HG03575 (cell line): Measurements from ENCODE around the gene ARL13B.
"Not testable (repeated sequence)": the region's sequence is repeated elsewhere in the genome, so short reads cannot be mapped to it uniquely, and the experiment has no call there.

Experiments
- ATAC-seq: cut with Tn5 transposase; IDR thresholded peaks from one replicate; pipeline ENCODE4 v1.9.1; 2021; ENCODE audit not compliant: unreplicated experiment, insufficient number of reproducible peaks, low FRiP score; ENCODE audit errors: extremely low read depth

ARL13B gene

DNA sequence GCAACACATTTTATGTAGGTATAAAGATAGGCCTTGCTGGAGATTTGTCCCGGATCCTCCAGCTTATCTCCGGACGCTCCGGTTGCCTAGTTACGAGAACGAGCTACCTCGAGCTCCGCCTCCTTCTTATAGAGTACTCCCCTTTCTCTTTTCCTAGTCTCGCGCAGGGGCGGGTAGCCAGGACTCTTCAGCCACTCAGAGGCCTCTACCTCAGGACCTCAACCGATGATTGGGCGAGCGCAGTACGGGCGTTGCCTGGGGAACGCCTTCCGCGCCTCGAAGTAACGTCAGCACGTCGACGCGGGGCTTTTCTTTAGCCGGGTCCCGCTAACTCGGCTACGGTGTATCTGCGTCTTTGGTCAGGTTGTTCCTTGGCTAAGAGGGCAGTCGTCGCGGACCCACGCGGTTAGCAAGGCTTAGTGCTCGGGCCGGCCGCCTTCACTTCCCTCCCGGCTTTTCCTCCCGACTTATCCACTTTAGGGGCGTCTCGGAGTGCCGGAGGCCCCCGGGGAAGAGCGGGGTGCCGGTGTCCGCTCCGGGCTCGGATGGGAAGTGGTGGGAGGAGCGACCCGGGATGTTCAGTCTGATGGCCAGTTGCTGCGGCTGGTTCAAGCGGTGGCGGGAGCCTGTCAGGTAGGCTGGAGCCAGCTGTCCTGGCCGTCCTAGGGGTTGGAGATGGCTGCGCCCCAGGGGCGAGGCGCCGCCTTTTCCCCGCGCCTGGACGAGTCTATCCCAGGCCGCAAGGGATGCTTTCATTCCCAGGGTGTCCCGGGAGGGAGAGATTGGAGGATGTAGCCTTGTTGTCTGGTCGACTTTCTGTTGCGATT, at the start of gene ARL13B:
TSS of gene ARL13B (plus strand) at position 306 of the 827 bp plus-strand sequence. CDS start at position 575, 269 bp downstream.
- peak; percentile 100 for ATAC-seq

DNA sequence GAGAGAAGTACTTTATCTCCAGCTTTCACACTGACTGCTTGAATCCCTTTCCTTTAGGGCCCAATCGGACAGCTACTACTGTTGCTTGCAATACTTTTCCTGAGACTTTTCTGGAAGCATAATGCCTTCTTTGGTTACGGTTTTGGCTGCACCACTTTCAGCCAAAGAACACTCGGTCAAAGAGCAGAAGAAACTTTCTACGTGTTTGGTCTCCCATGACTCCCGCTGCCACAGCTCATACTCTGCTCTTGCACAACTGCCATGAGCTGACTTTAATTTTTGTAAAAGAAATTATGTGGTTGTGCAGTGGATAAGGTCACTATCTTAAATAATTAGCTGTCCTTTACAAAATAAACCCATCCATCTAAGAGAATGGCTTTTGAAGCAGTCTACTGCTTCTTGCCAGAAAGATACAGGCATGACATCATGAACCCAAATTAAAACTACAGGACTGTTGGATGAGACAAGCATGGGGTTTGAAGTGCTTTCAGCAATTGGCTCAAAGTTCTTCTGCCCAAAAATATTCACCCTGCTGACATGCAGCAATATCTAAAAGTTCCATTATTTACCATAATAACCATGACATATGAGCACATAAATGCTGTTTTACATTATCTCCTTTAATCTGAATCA, 48.2 kb upstream of the ARL13B start:
- ATAC-seq, result no peak

DNA sequence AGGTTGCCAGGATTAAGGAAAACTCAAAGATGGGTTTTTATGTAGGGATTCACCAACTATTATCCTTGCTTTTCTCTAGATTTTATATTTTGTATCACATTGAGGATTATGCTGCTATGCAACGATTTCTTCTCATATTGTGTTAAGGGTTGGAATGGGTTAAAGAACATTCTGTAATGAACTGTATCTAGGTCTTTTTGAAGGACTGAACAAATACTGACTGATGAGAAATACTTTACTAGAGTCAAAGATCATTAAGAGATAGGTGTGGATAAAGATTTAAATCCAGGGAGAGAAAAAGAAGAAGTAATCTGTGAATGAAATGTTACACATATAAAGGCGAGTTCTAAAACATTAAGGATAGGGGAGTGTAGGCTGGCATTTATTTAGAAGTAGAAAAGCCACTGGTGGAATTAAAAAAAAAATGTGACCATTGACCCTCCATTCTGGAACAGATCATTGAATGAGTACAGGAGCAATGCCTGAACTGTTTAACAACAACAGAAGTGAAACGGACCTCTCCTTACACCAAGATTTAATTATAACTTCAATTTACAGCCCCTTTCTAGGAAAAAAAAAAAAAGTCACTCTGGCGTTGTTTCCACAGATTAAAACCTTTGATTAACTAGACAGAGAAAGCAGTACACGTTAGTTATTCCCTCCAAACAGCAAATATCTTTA, 45.4 kb upstream of the ARL13B start:
- ATAC-seq, result no peak

DNA sequence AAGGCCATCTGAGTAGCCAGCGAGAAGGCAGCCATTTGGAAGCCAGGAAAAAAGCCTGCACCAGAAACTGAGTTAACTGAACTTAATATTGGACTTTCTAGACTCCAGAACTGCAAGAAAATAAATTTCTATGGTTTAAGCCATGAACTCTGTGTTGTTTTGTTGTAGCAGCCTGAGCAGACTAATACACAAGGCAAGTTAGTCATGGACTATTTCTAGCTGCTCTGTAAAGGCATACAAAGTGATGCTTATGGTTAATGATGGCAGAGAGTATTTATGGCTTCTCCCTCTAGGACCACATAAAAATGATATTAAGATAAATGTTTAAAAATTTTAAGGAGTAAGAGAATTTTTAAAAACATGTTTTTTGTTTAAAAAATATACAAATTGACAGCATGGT, 43.4 kb upstream of the ARL13B start:
- no peak for ATAC-seq

DNA sequence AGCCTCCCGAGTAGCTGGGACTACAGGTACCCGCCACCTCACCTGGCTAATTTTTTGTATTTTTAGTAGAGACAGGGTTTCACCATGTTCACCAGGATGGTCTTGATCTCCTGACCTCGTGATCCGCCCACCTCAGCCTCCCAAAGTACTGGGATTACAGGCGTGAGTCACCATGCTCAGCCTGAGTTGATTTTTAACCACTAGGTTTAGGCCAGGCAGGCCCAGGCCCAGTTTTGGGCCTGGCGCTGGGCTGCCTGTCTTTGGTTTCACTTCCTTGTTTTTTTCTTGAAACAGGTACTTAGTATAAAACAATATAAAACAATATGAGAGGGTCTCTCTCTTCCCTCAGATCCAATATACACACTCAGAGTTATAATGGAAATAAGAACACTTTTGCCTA, 42.5 kb upstream of the ARL13B start:
- ATAC-seq, result not testable (repeated sequence)

DNA sequence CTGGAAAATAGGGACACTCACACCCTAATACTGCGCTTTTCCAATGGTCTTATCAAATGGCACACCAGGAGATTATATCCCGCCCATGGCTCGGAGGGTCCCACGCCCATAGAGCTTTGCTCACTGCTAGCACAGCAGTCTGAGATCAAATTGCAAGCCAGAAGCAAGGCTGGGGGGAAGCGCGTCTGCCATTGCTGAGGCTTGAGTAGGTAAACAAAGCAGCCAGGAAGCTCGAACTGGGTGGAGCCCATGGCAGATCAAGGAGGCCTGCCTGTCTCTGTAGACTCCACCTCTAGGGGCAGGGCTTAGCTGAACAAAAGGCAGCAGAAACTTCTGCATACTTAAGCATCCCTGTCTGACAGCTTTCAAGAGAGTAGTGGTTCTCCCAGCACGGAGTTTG, 30.0 kb upstream of the ARL13B start:
- ATAC-seq, result not testable (repeated sequence)

DNA sequence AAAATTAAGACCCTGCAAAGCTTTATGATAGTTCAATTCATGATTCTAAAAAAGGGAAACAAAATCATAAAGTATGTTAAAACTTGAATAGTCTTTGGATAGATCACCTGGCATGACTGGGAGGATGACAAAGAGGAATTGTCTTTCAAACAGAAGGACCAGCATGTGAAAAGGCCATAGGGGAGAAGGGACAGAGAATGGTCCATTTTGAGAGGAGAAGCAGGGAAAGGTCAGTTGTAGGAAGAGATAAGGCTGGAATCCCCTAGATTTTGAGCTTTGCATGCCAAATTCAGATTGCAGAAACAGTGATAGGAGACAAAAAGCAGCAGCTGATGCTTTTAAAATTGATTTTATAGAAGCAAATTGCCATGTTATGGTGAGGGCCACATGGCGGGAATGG, 18.9 kb upstream of the ARL13B start:
- no peak for ATAC-seq

DNA sequence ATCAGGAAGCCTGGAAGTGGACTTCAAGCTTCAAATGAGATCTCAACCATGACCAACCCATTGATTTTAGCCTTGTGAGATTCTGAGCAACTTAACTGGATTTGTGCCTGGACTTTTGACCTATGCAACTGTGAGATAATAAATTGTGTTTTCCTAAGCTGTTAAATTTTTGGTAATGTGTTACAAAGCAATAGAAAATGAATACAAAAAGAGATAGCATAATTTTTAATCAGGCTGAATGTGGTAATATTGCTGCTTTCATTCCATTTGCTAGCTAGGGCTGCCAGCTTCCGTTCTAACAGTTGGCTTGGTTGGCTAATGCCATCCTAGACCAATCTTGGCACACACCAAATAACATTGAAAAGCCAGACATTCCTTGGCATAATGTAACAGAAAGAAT, 18.5 kb upstream of the ARL13B start:
- no peak for ATAC-seq

DNA sequence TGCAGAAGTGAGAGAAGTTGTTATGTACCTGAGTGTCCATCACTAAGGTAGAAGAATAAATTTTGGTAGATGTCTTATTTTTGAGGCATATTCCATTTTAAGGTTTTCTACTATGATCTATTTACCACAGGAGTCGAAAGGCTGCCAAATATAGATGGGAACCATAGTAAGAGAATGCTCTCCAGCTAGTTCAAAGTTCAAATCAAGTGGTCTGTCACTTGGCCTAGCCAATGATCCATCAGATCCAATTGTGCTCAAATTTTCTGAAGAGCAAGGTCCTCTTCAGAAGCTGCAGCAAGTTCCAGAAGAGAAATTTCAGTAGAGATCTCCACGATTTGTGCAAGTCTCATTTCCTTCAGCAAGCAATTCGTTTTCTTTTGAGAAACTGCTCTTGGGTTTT, 17.2 kb upstream of the ARL13B start:
- no peak for ATAC-seq

DNA sequence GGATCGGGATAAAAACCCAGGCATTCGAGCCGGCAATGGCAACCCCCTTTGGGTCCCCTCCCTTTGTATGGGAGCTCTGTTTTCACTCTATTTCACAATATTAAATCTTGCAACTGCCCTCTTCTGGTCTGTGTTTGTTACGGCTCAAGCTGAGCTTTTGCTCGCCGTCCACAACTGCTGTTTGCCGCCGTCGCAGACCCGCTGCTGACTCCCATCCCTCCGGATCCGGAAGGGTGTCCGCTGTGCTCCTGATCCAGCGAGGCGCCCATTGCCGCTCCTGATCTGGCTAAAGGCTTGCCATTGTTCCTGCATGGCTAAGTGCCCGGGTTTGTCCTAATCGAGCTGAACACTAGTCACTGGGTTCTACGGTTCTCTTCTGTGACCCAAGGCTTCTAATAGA, 14.8 kb upstream of the ARL13B start:
- not testable (repeated sequence) for ATAC-seq

DNA sequence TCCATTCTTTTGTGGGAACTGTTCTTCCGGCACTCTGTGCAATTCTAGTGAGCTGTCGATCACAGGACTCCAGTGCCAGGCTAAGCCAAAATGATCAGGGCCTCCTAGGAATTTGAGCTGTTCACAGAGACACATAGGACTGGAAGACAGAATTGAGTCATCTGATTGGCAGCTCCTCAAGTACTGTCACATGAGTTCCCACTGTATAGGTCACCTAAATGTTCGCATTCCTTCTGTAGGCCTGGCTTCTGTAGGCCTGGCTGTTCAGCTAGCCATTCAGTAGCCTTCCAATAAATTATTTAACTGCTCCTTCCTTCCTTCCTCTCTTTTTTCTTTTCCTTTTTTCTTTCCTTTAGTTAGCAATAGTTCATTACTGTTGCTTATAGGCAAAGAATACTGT, 10.5 kb upstream of the ARL13B start:
- ATAC-seq, result no peak

DNA sequence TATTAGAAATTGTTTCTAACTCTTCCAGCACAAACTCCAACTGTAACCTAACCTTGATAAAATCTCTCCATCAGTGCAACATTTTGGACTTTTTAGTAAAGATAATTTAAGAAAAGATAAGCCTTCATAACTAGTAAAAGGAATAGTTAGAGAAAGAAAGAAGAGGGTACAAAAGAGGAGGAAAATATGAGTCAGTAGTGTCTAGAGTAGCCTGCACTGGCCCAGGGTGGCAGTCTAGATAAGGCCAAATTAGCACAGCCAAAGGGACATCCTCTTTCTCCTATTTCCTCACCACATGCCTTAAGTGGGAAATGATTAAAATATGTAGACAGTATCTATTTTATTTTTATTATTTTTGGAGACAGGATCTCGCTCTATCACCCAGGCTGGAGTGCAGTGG, 10.0 kb upstream of the ARL13B start:
- ATAC-seq, result no peak

DNA sequence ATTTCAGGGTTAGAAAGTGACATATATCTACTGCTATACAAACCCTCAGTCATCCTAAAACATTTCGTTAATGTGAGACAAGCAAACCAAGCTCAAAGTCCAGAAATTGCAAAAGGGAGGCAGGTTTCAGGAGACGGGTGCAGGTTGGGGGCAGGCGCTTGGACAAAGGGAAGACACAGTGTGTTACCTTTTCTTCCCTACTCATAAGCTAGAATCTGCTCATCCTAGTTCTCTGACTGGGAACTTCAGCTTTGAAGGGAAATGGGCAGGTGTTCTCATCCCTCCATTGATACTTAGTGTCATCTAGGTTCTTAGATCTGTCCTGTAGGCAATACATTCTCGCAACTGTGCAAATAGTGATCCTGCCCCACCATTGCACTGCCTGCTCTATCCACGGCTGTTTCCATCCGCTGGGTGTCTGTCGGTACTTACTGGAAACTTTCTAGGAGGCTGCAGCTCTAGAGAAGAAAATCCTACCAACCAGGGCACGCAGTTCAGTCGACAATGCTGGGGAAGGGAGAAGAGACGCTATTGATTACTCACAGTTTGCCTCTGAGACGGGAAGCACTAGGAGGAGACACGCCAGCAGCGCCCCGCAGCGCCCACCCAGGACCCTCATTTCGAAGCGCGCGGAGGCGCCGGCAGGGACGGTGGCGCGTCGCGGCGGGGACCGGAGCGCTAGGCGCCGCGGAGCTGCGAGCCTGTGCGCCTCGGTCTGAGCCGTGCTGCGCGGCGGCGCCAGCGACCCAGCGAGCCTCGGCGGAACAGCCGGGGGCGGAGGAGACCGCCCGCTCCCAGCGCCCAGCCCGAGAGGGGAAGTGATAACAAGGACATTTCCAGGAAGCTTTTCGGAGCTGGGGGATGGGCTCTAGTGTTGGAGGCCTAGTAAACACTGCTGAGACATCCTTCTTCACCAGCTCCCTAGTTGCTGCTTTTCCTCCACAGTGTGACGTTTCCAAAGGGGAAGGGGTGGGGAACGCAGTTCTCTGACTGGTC, 6.5 kb upstream of the ARL13B start, which contains the start of gene PROS1:
TSS of gene PROS1 (minus strand) at position 766 of the 996 bp plus-strand sequence. CDS start at position 619, 147 bp downstream.
- no peak for ATAC-seq

DNA sequence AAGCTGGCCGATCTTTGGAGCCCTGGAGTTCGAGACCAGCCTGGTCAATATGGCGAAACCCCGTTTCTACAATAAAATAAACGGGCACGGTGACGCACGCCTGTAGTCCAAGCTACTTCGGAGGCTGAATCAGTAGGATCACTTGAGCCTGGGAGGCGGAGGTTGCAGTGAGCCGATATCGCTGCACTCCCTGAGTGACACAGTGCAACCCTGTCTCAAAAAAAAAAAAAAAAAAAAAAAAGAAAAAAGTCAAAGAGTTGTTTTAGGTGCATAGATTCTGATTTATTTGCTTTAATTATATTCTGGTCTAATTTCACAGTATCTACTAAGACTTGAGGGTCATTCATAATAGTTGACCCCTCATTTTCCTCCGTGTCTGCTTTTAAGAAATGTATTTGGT, 1.7 kb downstream of the ARL13B start:
- no peak for ATAC-seq

DNA sequence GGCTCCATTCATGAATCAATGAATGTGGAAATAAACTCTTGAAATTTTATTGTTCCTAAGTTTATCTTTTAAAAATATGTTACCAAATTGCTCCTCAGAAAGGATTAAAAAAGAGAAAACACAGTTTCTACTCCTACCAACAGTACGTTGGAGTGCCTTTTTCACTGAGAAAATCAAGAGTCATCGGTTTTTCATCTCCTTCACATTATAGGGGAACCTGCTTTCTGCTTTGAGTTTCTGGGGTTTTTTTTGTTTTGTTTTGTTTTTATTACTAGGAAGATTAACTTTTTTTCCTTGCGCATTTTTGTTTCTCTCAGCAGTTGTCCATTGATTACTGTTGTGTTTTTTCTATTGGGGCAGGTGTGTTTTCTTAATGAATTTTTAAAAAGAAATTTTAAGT, 3.5 kb downstream of the ARL13B start:
- ATAC-seq, result no peak

DNA sequence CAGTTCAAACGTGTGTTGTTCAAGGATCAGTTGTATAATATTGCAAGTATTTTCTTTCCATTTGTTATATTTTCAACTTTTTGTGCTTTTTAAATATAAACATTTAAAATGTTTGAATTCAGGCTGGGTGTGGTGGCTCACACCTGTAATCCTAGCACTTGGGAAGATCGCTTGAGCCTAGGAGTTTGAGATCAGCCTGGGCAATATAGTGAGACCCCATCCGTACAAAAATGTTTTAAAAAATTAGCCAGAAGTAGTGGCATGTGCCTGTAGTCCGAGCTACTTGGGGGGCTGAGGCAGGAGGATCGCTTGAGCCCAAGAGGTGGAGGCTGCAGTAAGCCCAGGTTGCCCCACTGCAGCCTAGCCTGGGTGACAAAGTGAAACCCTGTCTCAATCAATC, 4.7 kb downstream of the ARL13B start:
- no peak for ATAC-seq

DNA sequence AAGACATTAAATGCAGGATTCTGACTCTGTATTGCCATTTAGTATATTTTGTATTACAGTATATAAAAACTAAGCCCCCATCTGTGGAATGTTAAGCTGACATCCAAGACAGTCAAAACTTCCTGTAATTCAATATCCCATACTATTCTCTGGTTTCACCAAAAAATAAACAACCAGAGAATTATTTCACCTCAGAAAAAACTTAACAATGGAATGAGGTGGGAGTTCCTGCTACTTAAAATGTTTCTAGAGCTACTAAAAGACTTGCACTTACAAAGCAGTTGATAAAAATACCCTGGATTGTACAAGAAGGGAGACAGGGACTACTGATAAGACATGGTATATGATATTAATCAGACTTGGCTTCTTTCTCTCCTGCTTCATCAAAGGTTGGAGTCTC, 8.3 kb downstream of the ARL13B start:
- ATAC-seq, result no peak

DNA sequence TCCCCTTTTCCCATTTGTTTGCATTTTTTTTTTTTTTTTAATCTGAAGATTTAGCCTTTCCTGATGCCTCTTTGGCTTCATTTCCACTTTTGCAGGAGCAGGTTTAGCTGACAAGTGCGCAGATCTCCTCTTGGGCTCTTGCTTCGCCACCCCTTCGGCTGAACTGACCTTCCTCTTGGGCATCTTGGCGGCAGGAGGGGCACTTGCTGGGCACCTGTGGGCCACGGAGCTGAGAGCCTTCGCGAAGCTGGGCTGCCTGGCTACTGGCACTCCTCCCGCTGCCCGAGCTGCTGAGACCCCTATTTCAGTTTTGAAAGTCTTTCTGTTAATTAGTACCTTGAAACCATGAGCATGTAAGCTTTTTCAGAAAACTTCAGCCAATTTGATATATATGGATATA, 8.8 kb downstream of the ARL13B start:
- ATAC-seq, result no peak

DNA sequence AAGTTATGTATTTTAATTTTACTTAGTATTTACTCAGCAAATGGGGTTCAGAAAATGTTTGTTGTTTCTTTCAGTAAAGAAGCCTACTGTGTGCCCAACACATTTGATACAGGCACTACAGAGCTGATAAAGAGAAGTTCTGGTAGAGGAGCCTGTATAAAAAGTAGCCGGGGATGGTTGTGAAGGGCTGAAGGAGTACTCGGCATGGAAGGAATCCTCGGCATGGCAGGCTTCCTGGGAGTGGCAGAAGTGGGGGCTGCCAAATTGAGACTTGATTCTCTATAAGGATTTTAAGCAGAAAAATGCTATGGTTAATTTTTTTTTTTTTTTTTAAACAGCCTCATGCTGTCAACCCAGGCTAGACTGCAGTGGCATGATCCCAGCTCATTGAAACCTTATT, 9.3 kb downstream of the ARL13B start:
- ATAC-seq, result no peak
